NCI-H2171 (cell line): ENCODE measurements around the gene POU6F2.

Experiments used
- DNase-seq: peaks from one replicate; lab custom pipeline; 2025; lab: John Stamatoyannopoulos, UW

POU6F2 gene

DNA sequence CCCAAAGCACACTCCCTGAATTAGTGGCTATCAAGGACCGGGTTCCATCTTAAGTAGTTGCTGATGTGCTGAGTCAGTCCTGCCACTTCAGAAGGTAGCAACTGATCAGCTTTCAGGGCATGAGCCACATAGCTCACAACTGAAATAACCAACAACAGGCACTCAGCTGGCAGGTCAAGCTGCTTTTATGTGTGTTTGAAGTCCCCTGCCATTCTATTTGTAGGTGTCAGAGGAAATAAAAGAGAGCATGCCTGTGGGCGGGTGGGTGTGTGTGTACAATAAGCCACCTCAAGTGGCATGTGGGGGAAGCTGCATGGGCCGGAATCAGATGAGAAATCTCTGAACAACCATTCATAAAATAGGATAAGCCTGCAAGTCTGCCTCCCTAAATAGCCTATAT, 474.2 kb downstream of the POU6F2 start:
- no peak for DNase-seq

DNA sequence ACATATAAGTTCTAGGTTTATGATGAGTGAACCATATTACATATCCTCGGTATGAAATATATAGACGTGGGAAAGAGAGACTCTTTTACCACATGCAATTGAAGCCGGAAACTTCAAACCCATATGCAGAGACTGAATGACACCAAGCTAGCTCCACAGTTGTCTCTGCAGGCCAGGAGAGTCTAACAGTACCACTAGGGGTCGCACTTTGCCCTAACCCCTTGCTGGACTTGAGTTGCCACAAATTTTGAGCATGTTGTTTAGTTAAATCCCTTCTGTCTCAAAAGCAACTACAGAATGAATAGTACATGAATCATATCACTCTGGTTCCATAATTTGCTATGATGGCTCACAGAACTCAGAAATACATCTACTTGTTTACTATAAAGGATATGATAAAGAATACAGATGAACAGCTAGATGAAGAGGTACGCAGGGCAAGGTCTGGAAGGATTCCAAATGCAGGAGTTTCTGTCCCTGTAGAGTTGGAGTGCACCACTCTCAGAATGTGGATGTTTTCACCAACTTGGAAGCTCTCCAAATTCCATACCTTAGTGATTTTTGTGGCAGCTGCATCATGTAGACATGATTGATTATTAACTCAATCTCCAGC, 476.1 kb downstream of the POU6F2 start:
- DNase-seq = peak; percentile 4

DNA sequence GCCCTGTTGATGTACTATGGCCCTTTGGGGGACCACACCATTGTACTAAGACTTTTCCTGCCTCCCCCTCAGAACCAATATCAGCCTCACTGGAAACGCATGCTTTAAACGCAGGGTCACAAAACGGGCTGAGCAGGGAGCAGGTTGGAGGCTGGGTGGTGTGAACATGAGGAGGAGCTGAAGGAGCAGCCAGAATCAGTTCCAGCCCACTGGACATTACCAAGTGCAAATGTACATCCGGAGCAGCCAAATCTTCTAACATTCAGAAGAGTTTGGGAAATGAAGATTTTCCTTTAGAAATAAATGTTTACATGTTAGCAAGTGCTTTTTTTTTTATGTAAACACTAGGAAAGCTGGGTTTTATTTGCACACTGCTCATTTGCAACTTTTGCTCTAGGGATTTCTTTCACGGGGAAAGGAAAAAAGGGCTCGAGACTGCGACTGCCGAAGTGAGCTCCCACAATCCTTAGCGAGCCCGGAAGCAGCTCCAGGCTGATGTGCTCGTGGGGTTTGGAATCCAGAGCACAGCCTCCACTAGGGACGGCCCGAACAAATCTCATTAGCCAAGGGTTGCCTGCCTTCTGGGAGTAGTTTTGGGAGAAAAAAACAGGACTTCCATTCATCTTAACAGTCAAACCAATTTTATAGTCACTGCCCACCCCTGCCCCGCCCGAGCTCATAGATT, 480.5 kb downstream of the POU6F2 start:
- no peak for DNase-seq

DNA sequence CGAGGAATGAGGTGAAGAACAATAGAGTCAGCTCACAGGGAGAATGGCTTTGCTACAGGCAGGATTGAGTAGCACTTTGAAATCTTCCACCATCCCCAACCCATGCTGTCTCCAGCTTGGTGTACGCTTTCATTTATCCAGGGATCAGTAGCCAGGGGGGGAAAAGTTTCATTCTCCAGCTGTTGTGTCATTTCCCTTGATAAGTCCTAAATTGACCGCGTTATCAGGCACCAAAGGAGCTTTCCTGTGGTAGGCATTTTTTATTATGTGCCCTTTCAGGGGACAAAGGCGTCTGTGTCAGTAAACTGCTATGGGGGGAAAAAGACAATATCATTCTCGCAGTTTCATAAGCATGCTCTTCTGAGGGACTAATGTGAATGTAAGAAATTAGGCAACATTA, 481.9 kb downstream of the POU6F2 start:
- DNase-seq = no peak

DNA sequence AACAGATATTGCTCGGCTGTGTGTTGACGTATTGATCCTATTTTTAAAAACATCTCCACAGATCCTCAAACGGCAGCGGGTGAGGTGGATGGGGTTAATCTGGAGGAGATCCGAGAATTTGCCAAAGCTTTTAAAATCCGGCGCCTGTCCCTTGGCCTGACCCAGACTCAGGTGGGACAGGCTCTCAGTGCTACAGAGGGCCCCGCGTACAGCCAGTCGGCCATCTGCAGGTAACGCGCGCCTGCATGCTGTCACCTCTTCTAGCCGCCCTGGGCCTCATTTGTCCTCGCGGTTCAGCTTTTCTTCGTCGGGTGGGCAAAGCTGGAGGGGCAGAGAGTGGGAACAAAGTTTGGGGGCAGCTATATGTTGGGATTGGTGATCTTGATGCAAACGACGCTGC, 482.8 kb downstream of the POU6F2 start:
- no peak for DNase-seq

DNA sequence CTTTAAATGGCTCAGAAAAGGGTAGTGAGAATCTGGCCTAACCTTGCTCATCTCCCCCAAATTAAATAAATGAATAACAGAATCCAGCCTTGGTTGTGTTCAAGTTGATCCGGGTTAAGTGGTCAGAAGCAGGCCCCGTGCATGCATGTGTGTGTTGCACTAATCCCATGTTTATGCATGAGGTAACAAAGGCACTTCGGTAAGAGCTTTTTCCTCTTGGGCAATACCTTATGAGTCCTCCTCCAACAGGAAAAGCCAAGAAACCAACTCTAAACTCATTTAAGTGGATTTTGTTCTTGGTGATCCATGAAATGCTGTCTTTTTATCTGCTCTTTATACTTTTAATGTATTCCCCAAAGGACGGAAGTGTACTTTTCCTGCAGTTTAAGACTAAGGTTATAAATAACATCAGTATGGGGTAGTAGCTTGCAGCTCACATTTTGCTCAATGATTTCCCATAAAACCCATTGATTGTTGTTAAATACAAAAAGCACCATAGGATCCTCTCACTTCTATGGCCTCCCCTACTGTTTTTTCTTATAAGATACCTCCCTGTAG, 483.6 kb downstream of the POU6F2 start:
- DNase-seq = no peak

DNA sequence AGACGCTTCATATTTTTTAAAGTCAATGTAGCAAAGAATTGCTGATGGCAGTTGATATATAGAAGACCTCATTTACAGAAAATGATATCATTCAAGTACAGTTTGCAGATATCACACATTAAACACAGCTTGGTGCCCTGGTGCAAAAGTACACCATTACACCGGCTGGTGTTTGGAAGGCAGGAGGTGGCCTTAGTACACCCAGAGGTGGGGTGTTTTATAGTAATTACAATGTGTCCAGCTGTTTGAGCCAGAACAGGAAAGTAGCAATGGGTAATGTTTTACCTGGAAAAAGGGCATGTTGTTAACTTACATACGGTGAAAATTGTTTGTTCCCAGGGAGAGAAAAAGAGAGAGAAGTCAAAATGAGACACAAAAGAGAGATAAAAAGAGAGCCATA, 485.5 kb downstream of the POU6F2 start:
- DNase-seq = no peak

DNA sequence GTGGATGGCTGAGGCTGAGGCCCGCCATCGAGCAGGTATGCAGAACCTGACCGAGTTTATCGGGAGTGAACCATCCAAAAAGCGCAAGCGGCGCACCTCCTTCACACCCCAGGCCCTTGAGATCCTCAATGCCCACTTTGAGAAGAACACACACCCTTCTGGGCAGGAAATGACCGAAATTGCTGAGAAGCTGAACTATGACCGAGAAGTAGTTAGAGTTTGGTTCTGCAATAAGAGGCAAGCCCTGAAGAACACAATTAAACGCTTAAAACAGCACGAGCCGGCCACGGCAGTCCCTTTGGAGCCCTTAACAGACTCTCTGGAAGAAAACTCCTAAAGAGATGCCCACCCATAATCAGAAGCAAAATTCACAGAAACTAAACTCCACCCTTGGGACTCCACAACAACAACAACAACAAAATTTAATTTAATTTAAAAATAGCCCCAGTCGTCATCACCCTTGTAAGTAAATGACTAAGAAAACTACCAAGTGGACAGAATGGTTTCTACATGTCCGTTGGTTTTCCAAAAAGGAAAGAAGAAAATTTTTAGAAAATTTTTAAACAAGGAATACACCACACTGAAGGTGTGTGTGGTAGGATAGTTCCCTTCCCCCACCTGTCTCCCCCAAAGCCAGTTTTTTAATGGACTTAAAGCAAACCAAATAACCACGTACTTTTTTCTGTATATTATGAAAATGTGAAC, 486.8 kb downstream of the POU6F2 start:
- no peak for DNase-seq

DNA sequence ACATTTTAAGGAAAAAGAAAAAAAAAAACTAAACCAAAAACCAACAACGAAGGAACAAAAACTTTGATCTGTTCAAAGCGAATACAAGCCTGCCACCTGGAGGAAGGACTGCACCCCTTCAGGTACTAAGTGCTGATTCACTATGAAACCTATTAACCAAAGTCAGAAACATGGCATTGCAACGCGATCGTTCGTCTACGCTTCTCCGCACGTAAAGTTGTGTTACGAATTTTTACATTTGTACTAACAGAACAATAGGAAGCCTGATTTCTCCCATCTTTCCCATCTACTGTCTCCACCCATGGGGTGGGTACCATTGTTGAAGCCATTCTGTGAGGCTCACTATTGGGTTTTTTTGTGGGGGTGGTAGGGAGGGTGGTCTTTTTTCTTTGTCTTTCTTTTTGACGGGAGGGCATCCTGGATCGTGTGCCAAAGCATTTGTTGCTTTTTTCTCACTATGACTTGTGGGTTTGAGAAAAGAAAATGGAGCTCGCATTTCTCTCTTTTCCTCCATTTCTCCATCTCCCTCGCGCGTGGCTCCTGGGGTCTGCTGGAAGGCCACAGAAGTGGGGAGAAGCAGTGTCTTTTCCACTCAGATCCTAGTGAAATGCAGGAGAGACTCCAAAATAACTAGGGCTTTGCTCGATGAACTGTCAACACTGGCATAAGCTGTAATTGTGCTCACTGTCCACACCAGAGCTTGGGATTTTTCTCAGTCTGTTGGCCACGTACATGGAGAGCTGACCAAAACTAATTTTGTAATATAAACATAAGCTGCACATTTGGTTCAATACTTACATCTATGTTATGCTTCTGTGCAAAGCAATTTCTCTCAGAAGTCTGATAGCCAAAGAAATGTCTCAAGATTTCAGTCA, 487.6 kb downstream of the POU6F2 start:
- peak; percentile 52 for DNase-seq

DNA sequence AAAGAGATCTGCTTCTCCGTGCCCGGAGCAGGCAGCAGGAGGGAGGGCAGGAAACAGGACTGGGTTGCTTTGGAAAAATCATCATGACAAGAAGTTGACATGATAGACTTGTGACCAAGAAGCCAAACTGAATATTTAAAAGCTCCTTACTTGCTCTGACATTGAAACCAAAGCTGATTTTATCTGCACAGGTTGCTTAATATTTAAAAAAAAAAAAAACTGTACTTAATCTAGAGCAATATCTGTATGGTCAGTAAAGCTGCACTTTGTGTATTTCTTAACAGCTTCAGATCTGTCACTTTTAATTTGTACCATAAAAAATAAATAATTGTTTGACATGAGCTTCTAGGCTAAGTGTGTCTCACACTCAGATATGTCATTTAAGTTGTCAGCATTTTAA, 490.6 kb downstream of the POU6F2 start:
- DNase-seq = no peak

DNA sequence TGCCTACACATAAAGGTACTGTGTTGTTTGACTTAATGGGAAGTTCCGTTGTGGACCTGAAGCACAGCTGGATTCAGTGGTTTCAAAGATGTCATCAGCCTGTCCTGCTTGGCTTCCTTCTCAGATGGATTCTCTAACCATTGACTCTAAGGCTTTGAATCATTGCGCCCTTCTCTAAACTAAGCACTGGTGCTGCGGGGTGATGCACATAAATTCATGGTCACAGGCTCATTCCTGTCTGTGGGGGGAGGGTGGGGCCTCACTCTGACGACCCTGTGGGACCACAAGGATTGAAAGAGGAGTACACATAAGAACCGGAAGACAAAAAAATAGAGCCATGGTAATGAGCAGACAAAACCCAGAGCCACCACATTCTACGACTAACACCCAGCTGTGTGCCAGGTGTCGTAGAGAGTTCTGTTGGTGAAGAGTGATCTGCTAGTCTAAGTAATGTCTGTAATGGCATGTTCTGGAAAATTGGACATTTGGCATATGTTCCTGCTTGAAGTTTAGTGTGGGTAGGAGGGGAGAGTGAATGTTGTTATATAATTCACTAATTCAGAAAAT, 491.2 kb downstream of the POU6F2 start:
- DNase-seq = no peak

DNA sequence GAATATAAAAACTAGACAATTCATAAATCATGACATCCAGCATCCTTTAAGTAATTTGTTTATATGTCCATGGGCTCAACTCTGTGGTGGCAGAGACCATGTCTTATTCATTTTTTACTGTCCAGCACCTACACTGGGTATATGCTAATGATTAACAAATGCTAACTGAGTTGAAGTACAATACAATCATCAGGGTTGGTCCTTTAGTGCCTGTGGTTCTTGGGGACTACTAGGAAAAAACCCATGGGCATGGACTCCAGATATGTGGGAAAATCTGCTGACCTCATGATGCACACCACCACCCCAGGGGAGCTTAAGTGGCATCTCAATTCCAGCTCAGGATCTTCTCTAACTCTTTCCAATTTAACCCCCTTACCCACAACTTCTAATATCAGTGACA, 503.2 kb downstream of the POU6F2 start:
- no peak for DNase-seq

DNA sequence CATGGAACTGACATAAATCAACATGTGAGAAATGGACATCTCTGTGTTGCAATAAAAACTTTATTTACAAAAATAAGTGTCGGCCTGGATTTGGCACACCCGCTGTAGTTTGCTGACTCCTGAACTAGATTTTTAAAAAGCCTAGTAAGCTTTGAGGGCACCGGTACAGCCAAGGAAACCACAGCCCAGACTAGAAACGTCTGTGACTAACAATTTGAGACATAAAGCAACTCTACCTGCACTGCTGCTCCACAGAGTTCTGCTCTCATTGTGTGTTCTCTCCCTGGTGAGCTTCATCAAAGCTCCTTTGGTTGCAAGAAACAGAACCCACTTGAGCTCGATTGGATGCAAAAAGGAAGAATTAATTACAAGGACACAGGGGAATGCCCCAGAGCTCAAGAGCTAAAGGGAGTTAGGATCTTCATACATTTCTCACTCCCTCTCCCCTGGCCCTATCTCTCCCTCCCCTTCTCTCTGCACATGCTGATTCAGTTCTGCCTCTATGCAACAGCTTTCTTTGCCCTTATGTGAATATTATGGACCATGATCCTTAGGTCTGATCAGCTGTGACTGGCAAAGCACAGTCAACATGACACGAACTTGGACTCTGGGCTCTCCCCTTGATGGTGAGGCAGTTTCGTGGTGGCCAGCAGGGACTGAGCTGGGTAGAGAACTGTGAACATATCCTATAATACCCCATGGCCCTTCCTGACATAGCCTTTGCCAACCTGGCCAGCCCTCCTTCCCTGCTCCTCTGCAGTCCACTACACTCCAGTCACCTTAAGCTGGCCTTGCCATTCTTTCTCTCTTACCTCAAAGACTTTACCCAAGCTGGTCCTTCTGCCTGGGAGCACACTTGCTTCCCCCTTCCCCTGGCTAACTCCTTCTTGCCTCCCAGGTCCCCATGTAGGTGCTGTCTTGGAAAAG, 511.0 kb downstream of the POU6F2 start:
- DNase-seq = no peak

DNA sequence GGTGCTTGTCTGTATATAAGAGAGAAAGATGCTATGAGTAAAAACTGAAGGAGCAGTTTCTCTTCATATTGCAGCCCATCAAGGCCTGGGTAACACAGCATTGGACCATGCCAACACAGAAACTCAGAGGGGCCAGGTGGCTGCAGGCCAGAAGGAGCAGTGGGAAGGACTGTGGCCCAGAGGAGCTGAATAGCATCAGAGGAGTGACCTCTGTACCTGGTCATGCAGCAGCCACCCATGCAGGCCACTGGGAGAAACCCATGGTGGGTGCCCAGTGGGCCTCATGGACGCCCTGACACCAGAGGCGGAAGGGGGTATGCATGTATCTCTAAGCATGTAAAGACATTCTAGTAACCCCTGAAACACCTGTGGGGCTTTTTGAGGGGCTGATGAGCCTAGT, 512.6 kb downstream of the POU6F2 start:
- DNase-seq = no peak

DNA sequence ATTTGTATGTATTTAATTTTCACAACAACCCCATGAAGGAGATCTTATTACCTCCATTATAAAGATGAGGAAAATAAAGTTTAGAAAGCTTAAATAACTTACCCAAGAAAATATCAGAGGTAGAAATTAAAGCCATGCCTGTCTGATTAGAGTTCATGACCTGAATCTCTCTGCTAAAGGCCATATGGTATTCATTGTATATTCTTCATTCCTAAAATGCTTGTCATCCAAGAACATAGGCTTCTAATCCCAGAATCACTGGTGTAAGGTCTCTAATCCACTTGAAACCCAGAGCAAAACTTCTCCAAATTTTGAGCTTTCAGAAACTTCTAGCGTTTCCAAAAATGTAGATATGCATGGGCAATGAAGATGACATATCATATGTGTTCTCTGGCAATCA, 516.2 kb downstream of the POU6F2 start:
- no peak for DNase-seq

DNA sequence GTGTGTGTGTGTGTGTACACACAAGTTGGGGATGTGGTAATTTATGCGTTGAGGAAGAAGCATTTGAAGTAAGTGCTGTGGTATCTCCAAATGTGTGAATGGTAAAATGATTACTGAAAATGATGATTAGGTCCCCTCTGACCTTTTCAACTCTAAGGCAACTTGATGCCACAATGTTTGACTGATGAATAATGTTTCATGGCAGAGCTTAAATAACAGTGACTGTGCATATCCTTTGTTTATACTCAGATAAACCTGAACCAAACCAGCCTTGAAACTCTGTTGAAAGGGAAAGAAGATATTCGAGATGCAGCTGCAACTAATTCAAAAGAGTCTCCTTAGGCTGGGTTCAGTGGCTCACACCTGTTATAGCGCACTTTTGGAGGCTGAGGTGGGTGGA, 523.6 kb downstream of the POU6F2 start:
- no peak for DNase-seq

DNA sequence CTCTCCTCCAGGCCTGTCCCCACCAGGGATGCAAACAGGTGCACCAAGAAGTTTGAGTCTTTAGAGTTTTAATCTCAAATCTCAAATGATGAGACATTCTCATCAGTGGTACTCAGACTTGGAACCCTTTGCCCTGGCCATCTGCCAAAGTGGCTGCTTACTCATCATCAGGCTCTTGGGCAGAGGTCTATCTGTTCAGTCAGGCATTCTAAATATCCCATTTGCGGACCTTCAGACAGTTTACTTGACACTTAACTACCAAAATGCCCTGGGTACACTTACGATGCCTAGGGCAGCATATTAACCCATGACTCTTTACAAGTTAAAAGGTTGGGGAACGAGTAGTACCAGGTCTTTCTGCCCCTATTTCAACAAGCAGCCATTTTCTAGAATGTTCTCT, 527.3 kb downstream of the POU6F2 start:
- DNase-seq = no peak

DNA sequence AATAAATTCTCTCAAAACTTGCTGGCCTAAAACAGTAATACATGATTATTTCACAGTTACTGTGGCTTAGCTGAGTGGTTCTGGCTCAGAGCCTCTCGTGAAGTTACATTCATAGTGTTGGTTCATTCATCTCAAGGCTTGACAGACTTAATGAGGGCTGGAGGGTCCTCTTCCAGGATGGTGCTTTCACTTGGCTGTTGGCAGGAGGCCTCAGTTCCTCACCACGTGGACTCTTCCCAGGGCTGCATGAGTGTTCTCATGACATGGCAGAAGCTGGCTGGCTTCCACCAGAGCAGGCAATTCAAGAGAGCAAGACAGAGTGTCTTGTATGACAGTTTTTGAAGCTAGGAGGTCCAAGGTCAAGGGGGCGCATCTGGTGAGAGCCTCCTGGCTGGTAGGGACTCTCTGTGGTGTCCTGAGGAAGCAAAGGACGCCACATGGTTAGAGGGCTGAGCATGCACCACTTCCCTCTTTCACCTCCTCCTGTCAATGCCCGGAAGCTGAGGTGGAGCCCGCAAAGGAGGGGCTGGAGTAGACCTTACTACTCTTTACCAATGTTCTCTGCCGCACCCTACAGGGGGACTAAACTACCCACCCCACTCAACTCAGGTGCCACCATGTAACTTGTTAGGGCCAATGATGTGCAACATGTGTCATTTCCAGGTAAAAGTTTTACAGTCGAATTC, 530.3 kb downstream of the POU6F2 start:
- no peak for DNase-seq

DNA sequence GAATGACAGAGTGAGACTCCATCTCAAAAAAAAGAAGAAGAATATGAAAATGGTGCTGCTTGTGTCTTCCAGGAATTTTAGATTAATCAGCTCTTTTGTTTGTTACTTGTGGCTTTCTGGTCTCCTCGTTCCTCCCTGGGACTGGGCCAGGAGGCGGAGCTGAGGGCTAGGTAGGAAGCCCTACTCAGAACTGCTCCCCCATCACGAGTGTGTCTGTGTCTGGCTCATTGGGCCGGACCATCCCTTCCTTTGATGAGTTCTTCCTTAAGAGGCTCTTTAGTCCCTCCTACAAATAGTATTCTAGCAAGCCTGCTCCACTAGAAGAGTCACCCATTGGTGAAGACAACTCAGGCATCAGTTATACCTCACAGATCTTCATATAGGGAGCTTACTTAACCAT, 531.7 kb downstream of the POU6F2 start:
- no peak for DNase-seq

DNA sequence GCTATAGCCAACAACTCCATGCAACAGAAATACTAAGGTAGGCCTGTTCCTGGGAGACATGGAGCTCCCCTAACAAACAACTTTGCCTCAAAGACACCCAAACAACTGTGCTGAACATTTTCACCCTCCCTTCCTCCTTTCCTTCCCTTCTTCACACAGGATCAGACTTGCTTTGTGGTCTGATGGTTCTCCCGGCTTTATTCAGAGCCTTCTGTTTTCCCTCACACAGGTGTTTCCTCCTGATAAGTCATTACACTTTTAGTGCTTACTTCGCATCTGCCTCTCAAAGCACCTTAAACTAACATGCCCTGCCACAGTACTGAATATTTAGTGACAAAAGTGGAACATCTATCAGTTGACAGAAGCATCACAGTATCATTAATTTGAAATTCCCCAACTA, 532.2 kb downstream of the POU6F2 start:
- no peak for DNase-seq
